A549 (cell line): Measurements from ENCODE around the gene PRSS50.

ENCODE experiments used
- BHLHE40 ChIP-seq: IDR thresholded peaks from 2 replicates; pipeline ENCODE4 v1.6.1; 2012; ENCODE audit warnings: low read depth, low read length, inconsistent platforms
- CBX8 ChIP-seq: fragments of 200-600 bp; sonication (generic); IDR thresholded peaks from 2 replicates; pipeline ENCODE4 v1.6.1; 2016
- CEBPB ChIP-seq, 2 experiments: fragments of >200 bp in 1 of 2; sonication (Bioruptor Twin) in 1 of 2; formaldehyde crosslinking in 1 of 2; IDR thresholded peaks; 2 replicates each; pipeline ENCODE4 v1.6.1; 2012 to 2016
- CHD2 ChIP-seq: fragments of 150-350 bp; IDR thresholded peaks from 2 replicates; pipeline ENCODE4 v1.6.1; 2014; ENCODE audit warnings: low read length; ENCODE audit not compliant: partially characterized antibody
- CTCF ChIP-seq: fragments of >200 bp; sonication (Bioruptor Twin); formaldehyde crosslinking; IDR thresholded peaks from 3 replicates; pipeline ENCODE4 v1.5.1; 2016
- EP300 ChIP-seq, 2 experiments: fragments of >200 bp; sonication (Bioruptor Twin); formaldehyde crosslinking; IDR thresholded peaks; 2 replicates in 1 of 2; 3 replicates in 1 of 2; pipeline ENCODE4 v1.6.1; 2016 to 2017
- GATA3 ChIP-seq: IDR thresholded peaks from 2 replicates; pipeline ENCODE4 v1.6.1; 2012; ENCODE audit warnings: borderline replicate concordance
- HMGXB4 ChIP-seq: fragments of 250-450 bp; sonication (Bioruptor Pico); IDR thresholded peaks from 2 replicates; pipeline ENCODE4 v1.5.0; 2021; ENCODE audit warnings: mild to moderate bottlenecking, moderate library complexity, borderline replicate concordance
- MAFK ChIP-seq: fragments of 450-650 bp; IDR thresholded peaks from 2 replicates; pipeline ENCODE4 v1.6.1; 2014; ENCODE audit not compliant: partially characterized antibody
- MAX ChIP-seq: IDR thresholded peaks from 2 replicates; pipeline ENCODE4 v1.6.1; 2012
- PBX3 ChIP-seq: IDR thresholded peaks from 2 replicates; pipeline ENCODE4 v1.6.1; 2012
- POLR2A ChIP-seq: IDR thresholded peaks from 2 replicates; pipeline ENCODE4 v1.6.1; 2012; ENCODE audit warnings: mild to moderate bottlenecking, low read length
- RAD21 ChIP-seq, 2 experiments: fragments of >200 bp in 1 of 2; sonication (Bioruptor Twin) in 1 of 2; formaldehyde crosslinking in 1 of 2; IDR thresholded peaks in 1 of 2; conservative IDR thresholded peaks in 1 of 2; 2 replicates in 1 of 2; 3 replicates in 1 of 2; pipeline ENCODE4 v1.6.1; 2012 to 2018; ENCODE audit warnings: inconsistent platforms in 1 of 2
- REST ChIP-seq: fragments of 200-600 bp; sonication (generic); IDR thresholded peaks from 2 replicates; pipeline ENCODE4 v1.6.1; 2016; ENCODE audit warnings: antibody characterized with exemption, mild to moderate bottlenecking, moderate library complexity

GRCh38 chr3:46668591-46668990, 49.1 kb downstream of the PRSS50 start:
- TF ChIP-seq BHLHE40 (no peak), MAX (no peak), REST (no peak), POLR2A (no peak), GATA3 (no peak), CBX8 (no peak), CTCF (no peak), RAD21 (conservative IDR thresholded peaks at IDR 0.05 in 1 of 2, IDR thresholded peaks at IDR 0.05 in 1 of 2) (no peak), CHD2 (no peak), HMGXB4 (CRISPR knock-in tag) (no peak), MAFK (no peak), PBX3 (no peak), CEBPB (IDR thresholded peaks at IDR 0.05) (no peak), EP300 (IDR thresholded peaks at IDR 0.05) (no peak)
